Sigmoid colon (tissue), 4 donors: ENCODE data around the gene ADRA1B.

Experiments
- POLR2AphosphoS5 ChIP-seq, 4 donors: sonication (generic); formaldehyde crosslinking; IDR thresholded peaks; one replicate each; pipeline ENCODE4 v1.6.1; 2017; ENCODE audit warnings: antibody characterized with exemption in 4 of 4
- TF ChIP-seq, protein P1 (sequence below), 4 experiments: fragments of 450-650 bp in 3 of 4; fragments of 200-600 bp in 1 of 4; IDR thresholded peaks; one replicate each; pipeline ENCODE4 v1.5.1; 2016 to 2019; ENCODE audit warnings: antibody characterized with exemption in 4 of 4, mild to moderate bottlenecking in 3 of 4, moderate library complexity in 2 of 4

DNA sequence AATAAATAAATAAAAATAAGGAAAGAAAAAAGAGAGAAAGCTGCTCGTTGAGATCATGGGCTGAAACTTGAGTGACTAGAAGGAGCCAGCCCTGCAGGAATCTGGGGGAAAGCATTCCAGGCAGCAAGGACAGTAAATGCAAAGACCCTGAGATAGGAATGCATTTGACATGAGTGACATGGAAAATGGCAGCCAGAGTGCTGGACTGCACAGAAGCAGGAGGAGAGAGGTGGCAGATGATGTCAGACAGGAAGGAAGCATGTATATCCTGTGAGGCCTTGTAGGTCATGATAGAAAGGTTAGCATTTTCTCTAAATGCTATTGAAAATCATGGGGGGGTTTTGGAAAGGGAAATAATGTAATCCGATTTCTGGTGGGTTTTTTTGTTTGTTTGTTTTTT is 29.1 kb downstream of the ADRA1B start:
- no peak for TF ChIP-seq POLR2AphosphoS5 (IDR thresholded peaks at IDR 0.05)
- TF ChIP-seq, protein P1, sequence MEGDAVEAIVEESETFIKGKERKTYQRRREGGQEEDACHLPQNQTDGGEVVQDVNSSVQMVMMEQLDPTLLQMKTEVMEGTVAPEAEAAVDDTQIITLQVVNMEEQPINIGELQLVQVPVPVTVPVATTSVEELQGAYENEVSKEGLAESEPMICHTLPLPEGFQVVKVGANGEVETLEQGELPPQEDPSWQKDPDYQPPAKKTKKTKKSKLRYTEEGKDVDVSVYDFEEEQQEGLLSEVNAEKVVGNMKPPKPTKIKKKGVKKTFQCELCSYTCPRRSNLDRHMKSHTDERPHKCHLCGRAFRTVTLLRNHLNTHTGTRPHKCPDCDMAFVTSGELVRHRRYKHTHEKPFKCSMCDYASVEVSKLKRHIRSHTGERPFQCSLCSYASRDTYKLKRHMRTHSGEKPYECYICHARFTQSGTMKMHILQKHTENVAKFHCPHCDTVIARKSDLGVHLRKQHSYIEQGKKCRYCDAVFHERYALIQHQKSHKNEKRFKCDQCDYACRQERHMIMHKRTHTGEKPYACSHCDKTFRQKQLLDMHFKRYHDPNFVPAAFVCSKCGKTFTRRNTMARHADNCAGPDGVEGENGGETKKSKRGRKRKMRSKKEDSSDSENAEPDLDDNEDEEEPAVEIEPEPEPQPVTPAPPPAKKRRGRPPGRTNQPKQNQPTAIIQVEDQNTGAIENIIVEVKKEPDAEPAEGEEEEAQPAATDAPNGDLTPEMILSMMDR (IDR thresholded peaks at IDR 0.05) = no peak
